Subcutaneous adipose tissue (tissue), 4 donors: Measurements from ENCODE around the gene TSPAN17. TPM values are rescaled to one million over a fixed set of nuclear protein-coding genes. Genes with fewer than 3 reads are reported as not detected.

Experiments used
- CTCF ChIP-seq: fragments of 450-650 bp; IDR thresholded peaks from one replicate; pipeline ENCODE4 v1.5.1; 2016; ENCODE audit warnings: low read depth, mild to moderate bottlenecking, control low read depth, antibody characterized with exemption, moderate library complexity
- small RNA-seq: library from RNA; depleted of rRNA; stranded (forward); fragments of <200 nt; gene quantifications from one replicate; pipeline ENCODE3, GENCODE V24; 2016
- total RNA-seq, 4 donors: library from RNA; depleted of rRNA; stranded (reverse); fragments of >200 nt; gene quantifications; one replicate each; pipeline ENCODE4 v1.1.0, GENCODE V29; 2016

The TSPAN17 gene
- total RNA-seq, 4 donors from 2014 or later = 7.8 to 18.7 (median 11.3) TPM

GRCh38 chr5:176703857-176704256, 56.6 kb downstream of the TSPAN17 start:
- no peak for TF ChIP-seq CTCF

- no peak for TF ChIP-seq CTCF
Measured at GRCh38 chr5:176704355-176704754, 57.1 kb downstream of the TSPAN17 start.

GRCh38 chr5:176704817-176705216, 57.5 kb downstream of the TSPAN17 start:
- no peak for TF ChIP-seq CTCF

Small RNAs within 50 kb of the gene (small RNA-seq; reads per million reads assigned to genes)
- gene MIR4281 = not detected

Other genes with a start within 250 kb of the TSPAN17 start
- gene CLTB, start 230.9 kb upstream of the TSPAN17 start, total RNA-seq = 100 to 1,000 TPM in 2 of 4 donors, 10 to 100 TPM in 2; 80.4 to 144 (median 99.5) TPM
- 10 to 100 TPM; 21.9 to 32.3 (median 23.9) TPM for gene FAF2, start 199.1 kb upstream of the TSPAN17 start, total RNA-seq
- 10 to 100 TPM in 2 of 4 donors, 1 to 10 TPM in 2; 7.5 to 15.1 (median 9.8) TPM for gene RNF44, start 110.1 kb upstream of the TSPAN17 start, total RNA-seq
- under 1 TPM in 1 of 4 donors, not detected in 3; 0.17 TPM for gene CDHR2, start 98.1 kb upstream of the TSPAN17 start, total RNA-seq
- gene GPRIN1, start 37.3 kb upstream of the TSPAN17 start, total RNA-seq = under 1 TPM; 0.16 to 0.75 (median 0.39) TPM
- gene SNCB, start 16.9 kb upstream of the TSPAN17 start, total RNA-seq = not detected
- gene EIF4E1B, start 16.8 kb upstream of the TSPAN17 start, total RNA-seq = not detected
- under 1 TPM in 2 of 4 donors, not detected in 2; 0.17 to 0.19 TPM for gene UNC5A, start 163.1 kb downstream of the TSPAN17 start, total RNA-seq